Effector CD4-positive, alpha-beta T cell (primary cell): ENCODE results near the gene GSE1.

ENCODE experiments used
- DNase-seq: peaks from one replicate; pipeline ENCODE4 v3.0.0-alpha.2; 2020

Gene GSE1

DNA sequence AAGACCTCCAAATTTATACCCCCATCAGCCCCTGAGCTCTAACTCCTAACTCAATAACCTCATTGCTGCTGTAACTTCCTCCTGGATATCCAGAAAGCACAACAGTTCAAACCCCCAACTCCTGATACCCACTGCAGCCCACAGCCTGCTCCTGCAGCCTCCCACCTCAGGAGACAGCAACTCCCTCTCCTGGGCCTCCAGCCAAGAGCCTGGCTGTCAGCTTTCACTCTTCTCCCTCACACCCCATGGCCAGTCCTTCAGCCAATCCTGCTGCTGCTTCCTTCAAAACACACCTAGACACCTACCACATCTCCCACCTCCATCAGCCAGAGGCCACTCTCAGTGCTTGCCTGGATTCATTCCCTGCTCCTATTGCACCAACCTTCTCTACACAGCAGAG, 70.2 kb downstream of the GSE1 start:
- no peak for DNase-seq

DNA sequence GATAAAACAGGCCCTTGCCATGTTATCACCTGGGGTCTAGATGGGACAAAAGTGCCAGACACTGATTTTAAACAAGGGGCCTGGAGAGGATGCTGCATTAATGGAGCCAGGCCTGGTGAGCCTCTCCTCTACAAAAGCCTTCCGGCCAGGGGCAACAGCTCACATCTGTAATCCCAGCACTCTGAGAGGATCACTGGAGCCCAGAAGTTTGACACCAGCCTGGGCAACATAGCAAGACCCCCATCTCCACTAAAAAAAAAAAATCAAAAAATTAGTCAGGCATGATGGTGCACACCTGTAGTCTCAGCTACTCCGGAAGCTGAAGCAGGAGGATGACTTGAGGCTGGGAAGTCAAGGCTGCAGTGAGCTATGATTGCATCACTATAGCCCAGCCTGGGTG, 72.1 kb downstream of the GSE1 start:
- DNase-seq = no peak

DNA sequence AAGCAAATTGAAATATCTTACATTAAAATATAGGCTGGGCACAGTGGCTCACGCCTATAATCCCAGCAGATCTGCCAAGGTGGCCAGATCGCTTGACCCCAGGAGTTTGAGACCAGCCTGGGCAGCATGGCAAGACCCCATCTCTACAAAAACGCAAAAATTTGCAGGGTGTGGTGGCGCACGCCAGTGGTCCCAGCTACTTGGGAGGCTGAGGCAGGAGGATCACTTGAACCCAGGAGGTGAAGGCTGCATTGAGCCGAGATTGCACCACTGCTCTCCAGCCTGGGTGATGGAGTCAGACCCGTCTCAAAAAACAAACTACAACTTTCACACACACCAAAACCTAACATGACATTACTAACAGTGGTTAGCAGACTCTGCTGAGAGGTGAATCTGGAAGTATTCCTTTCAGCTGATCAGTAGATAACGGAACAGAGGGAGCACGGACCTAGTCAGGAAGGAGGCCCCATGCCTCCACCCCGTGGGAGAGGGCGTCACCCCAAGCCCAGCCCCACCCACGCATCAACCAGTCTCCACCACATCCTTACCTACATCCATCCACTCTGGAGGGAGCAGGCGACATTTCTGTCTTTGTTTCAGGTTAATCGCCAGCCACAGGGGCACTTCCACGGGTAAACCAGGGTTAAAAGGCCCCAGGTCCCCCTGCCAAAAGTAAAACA, 73.9 kb downstream of the GSE1 start:
- no peak for DNase-seq

DNA sequence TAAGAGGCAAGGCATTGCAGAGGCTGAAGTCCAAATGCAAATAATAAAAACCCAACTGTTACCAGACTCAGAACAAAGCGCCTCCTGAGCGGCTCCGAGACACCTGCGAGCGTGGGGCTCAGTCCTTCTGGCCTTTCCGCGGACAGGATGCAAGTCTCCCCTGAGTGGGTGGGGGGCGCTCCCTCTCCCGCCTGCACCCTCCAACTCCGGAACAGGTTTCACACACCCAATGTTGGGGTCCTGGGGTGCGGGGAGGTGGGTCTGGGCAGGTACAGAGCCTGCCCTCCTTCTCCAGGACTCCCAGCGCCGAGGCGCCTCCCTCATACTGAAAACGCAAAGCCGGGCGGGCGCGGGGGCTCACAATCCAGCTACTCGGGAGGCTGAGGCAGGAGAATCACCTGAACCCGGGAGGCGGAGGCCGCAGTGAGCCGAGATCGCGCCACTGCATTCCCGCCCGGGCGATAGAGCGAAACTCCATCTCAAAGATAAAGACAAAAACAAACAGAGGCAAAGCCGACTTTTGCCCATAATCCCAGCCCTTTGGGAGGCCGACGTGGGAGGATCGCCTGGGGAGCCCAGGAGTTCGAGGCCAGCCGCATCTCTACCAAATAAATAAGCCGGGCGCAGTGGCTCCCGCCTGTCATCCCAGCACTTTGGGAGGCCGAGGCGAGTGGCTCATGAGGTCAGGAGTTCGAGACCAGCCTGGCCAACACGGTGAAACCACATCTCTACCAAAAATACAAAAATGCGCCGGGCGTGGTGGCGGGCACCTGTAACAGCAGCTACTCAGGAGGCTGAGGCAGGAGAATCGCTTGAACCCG, 74.7 kb downstream of the GSE1 start:
- DNase-seq = no peak

DNA sequence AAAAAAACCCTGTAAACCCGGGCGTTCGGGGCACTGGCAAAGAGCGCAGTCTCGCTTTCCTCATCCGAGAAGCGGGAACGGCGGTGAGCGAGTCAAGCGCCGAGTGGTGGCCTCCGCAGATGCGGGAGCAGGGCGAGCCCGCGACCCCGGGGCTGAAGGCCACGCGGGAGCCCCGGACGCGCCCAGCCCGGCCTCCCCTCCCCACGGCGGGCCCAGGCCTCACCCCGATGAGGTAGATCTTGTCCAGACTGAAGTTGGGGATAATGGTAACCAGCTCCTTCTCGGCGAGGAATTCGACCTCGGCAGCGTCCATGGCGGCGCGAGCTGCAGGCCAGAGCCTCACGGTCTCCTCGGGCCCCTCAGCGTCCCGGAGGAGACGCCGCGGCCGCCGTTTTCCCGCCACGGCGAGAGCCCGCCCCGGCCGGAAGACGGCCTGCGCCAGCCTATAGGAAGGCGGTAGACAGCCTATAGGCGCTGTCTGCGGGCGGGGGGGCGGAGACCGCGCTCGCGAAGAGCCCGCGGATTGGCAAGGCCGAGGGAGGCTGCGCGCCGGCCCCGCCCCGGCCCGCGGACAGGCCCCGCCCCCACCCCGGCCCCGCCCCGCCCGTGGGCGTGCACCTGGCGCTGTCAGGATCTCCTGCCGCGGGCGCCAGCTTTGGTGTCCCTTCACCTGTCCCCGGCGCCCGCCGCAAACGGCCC, 75.6 kb downstream of the GSE1 start, which contains the start of gene GINS2:
GINS2 (minus strand) TSS at position 369 of the 699 bp plus-strand sequence; CDS start at position 313, 56 bp downstream.
- peak; percentile 86 for DNase-seq

DNA sequence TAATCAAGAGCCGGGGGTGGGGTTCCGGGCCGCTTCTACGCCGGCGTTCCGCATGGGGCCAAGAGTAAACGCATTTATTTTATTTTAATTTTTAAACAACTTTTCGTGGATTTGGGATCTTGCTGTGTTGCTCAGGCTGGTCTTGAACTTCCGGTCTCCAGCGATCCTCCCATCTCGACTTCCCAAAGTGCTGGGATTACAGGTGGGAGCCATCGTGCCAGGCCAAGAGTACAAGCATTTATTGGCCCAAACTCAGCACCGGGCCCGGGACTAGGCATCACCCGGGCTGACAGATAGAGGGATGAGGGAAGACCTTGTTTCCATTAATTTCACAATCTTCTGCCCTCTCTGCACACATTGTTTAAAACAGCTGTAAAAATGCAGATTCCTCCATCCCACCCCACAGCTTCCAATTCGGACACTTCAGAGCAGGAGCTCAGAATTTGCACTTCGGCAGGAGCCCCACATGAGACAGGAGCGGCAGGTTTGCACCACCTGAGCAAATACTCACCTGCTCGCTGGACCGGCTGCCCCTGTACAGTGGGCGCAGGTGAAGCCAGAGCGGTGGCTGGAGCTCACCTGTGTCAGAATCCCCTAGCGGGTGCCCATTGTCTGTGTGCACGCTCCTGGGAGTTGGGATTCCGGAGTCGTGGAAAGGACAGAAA, 76.3 kb downstream of the GSE1 start:
- no peak for DNase-seq

DNA sequence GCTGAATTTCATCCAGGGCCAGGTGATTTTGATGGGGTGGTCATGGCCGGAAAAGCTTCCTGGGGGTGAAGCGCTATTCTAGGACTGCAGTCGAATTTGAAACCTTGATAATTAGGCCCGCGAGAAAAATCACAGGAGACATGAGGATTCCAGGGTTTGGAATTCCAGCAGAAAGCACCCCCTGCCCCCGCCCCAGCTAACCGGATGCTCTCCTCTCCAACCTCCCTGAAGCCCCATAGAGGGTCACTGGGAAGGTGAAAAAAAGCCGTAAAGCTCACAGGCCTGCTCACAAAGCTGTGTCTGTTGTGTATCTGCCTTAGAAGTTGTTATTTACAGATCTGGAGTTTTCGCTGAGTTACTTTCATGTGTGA, 76.8 kb downstream of the GSE1 start:
- no peak for DNase-seq

DNA sequence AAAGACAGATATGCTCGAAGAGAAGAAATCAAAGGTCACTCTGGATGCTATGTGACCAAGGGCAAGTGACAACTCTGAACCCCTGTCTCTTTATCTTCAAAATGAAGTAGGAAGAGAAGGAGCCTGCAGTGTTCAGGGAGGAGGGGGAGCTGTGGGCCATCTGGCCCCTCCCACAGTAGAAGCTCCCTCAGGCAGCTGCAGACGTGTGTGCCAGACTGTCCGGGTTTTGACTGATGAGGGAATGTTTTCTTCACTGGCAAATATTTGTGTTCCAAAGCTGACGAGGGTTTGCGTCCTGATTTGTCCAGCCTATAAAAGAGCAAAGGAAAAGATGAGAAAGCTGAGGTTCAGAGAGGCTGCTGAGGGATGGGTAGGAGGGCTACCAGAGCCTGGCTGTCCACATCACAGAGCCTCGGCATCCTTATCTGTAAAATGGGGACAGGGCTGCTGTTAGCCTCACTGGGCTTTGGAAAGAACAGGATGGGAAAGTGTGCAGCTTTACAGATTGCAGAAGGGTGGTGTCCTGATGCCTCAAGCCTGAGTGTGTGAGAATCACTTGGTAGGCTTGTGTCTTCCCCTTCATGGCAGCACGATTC, 77.4 kb downstream of the GSE1 start:
- DNase-seq = no peak

DNA sequence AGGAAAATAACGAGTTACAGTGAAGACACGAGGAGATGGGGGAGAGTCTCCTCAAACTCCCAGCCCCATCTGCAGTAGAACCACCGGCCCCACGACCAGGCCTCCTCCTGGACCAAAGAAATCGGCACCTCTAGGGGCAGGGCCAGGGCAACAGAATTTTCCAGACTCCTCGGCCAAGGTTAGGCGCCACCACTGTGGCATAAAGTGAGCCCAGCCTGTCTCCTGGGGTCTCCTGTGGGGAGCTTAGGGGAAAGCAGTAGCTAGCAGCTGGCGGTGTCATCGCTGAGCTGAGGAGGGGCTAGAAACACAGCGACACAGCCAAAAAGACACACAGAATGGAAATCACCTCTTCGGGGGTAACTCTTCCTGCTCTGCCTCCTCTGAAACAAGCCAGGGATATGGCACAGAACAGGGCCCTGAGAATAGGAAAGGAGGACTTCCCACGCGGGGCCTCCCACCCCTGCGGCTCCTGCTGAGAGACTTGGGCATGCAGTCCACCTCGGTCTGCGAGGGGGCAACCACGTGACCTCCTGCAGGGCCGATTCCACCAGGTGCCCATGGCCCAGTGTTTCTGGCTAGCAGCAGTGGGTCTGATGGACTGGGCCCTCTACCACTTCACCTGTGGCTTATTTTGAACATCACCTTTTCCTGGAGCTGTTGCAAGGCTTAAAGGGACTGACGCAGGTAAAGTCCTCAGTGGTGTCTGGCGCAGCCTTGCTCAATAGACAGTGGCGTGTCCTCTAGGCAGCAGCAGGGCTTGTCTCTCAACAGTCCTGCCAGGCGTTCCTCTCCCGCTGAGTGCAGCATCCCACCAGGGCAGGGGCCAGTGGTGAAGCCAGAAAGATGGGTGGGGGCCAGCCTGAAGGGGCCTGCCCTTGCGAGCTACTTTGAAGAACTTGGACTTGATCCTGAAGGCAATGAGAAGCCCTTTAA, 82.3 kb downstream of the GSE1 start:
- no peak for DNase-seq

DNA sequence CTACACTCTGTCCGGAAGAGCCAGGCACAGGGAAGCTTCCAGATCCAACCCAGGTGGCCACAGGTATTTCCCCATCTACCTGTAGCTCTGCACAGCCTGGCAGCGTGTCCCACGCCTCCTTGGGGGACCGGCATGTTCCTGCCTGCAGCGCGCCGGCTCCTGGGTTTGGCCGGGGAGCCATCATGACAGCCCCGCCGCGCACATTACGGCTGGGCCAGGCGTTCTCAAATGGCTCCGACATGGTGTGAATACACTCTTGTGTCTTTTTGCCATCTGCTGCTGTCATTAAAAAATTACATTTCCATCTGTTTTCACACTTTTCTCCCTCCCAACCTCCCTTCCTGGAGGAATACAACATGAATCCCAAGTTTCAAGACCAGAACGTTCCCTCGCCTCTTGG, 83.7 kb downstream of the GSE1 start:
- no peak for DNase-seq

DNA sequence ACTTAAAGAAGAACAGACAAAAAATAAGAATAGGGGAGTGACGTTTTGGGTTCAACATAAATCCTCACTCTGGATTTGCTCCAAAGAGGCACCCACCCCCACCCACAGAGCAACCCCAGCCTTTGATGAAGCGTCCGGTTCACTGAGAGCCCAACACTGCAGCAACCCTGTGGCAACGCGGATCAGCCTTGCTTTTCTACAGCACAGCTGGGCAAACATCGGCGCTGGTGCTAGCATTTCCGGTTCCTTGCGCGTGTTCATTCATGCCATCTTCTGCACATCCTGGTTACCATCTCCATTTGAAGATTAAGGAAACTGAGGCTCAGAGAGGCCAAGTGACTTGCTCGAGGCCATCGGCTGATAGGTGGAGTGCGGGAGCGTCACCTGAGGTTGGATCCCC, 84.3 kb downstream of the GSE1 start:
- no peak for DNase-seq

DNA sequence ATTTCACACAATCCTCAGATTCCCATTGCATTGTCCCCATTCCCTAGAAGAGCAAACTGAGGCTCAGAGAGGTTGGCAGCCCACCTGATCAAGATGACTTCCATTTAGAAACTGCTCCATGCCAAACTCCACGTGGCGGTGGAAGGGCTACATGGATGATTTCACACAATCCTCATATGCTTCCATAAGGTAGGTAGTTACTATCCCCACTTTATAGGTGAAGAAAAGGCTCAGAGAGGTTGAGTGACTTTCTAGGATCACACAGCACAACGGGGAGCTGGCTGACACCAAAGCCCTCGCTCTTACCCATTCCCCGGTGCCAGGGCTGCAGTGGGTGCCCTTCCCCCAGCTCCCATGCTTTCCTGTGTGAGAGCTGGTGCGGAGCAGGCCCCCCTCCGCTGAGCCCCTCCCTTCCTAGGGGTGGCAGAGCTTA, 85.4 kb downstream of the GSE1 start:
- DNase-seq = no peak

DNA sequence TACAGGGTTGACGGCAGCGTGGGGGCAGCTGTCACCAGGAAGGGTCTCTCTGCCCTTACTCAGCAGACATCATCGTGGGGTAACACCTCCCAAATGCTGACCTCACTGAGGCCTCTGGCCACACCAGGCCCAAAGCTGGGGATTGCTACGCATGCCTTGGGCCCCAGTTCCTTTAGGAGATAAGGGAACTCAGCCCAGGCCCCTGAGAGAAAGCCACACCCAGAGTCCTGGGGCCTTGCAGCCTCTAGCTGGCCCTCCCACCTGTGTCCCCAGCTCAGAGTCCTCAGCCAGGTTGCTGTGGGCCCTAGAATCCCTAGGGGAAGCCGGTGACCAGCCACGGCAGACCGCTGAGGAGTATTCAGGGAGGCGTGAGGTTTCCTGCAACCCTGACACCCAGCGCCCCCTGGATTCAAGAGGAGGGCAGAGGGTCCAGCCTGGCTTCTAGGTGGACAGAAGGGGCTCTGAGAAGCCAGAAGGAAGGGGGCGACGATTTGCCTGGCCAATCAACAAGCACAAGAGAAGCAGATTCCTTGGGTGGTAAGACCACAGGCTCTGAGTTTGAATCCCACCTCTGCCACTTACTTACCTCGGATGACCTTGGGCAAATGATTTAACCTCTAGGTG, 85.9 kb downstream of the GSE1 start:
- DNase-seq = no peak

DNA sequence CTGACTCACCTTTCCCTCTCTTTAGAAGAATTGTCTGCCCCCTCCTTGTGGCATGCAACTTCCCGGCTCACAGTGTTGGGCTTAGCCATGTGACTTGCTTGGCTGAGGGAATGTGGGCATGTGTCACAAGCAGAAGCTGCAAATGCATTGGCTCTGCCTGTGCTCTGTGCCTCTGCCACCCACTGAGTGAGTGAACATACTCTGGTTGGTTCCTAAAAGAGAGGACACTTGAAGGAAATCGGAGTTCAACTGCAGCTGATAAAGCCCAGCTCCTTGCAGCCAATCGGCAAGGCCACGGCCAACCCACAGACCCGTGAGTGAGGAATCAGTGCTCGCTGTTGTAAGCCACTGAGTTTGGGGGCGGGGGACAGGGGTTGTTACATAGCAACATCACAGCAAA, 86.5 kb downstream of the GSE1 start:
- no peak for DNase-seq

DNA sequence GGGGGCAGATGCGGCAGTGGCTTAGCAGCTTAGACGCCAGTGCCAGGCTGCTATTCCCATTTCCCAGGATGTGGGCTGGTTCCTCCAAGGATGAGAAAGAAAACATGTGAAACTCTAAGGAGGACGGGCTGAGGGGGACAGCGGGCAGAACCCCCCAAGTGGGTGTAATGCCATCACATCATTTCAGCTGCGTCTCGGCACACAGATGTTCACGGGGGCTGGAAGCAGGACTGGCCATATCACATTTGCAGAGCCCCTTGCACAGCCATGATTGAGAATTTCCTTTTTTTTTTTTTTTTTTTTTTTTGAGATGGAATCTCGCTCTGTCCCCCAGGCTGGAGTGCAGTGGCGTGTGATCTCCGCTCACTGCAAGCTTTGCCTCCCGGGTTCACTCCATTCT, 90.9 kb downstream of the GSE1 start:
- DNase-seq = no peak

DNA sequence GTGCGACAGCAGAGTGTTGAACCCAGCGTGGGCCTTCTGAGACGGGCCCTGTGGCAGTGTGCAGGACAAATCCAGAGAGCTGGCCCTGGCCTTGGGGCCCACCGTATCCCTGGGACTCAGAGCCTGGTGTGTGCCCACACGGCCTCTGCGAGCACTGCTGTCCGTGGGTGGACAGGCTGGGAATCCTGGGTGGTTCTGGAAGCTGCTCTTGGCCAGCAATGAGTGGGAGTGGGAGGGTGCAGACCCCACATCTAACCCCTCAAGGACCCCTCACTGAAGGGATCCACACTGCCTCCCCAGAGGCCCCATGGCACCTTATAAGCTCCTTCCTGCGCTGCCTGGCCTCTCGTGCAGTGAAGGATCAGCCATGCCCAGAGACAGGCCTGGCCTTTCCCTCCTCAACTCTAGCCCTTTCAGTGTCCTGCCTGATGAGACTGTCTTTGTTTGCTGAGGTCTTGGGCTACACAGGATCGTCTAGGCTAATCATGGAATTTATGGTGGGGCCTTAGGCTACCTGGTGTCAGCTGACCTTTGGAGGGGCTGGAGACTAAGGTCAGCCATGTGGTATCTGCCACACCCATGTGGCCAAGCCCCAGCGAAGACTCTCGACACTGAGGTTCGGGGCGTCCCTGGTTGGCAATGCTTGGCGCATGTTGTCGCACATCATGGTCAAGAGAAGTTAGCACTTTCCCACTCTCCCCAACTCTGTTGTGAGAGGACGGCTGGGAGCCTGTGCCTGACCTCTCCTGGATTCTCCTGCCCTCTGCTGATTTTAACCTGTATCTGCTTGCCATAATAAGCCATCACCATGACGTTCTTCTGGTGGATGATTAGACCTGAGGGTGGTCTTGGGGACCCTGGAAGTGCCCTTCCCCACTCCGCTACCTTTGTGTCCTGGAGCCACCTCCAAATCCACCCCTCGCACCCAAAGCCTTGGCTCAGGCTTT, 92.1 kb downstream of the GSE1 start:
- no peak for DNase-seq

DNA sequence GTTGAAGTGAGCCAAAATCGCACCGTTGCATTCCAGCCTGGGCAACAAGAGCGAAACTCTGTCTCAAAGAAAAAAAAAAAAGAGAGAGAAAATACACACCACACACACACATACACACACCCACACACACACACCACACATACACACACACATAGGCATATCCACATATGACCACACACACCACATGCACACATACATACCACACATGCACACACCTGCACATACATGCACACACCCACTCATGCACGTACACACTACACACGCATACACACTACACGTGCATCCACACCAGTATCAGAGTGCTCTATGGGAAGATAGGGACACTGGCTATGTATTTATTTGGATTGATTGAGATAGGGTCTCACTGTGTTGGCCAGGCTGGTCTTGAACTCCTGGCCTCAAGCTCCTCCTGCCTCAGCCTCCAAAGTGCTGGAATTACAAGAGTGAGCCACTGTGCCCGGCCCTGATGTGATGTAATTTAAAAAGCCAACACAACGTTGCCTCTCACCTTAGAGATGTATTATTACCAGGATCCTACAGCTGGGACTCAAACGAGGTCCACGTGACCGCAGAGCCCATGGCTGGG, 93.4 kb downstream of the GSE1 start:
- no peak for DNase-seq

DNA sequence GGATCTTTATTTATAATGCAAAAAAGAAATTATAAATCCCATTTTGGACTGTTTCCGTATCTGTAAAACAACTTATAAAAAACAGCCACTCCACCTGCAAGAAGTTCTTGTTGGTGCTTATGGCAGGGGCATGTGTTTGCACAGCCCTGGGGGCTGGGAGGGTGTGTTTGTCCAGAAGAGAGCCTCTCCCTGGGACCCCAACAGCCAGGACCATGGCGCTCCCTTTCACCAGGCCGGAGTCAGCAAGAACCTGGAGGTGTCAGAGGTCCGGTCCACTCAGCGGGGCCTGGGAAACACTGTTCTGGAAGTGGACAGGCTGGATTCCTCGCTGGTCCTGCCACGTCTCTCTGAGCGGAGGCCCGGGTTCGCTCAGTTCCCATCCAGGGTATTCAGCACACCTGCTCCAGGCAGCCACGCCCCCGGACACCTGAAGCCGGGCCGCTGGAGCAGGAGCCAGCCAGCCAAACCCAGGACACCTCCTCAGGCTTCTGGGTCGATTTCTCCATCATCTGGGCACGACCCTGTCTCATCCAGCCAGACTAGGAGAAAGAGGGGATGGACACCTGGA, 94.5 kb downstream of the GSE1 start:
- DNase-seq = no peak

DNA sequence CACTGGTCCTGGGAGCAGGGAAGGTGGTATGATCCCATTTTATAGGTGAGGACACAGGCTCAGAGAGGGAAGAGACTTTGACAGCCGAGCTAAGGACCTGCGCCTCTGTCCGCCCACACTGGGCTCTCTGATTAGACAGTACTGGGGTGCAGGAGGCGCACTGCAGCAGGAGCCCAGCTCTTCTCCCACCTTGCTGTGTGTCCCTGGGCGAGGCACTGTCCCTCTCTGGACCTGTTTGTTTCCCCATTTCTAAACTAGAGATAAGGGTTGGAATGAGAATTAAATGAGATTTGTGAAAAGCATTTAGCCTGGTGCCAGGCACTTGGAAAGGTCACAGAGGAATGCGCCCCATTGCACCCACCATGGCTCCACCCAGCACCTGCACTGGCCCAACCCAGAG, 95.2 kb downstream of the GSE1 start:
- no peak for DNase-seq
